Activated CD8-positive, alpha-beta T cell treated with anti-CD3 and anti-CD28 coated beads for 36 hours (primary cell): ENCODE data around the gene SPTBN1. TPM values are rescaled to one million over a fixed set of nuclear protein-coding genes. Genes with fewer than 3 reads are reported as not detected.

ENCODE experiments used
- ATAC-seq: fragments of 200-7000 bp; cut with Tn5 transposase; one replicate; pipeline ENCODE4 v1.10.0; 2021; ENCODE audit warnings: mild to moderate bottlenecking, moderate library complexity
- CTCF ChIA-PET: fragments of 350-600 bp; sonication (Branson Sonifier 250); formaldehyde crosslinking; loops from one replicate; lab custom pipeline; 2021; ENCODE audit warnings: antibody characterized with exemption; lab: Charles Lee
- POLR2A ChIA-PET: fragments of 350-600 bp; sonication (Branson Sonifier 250); formaldehyde crosslinking; loops from one replicate; lab custom pipeline; 2021; ENCODE audit warnings: antibody characterized with exemption; lab: Charles Lee
- DNase-seq: peaks from one replicate; pipeline ENCODE4 v3.0.0-alpha.2; 2020
- H3K27ac Mint-ChIP-seq: one replicate; pipeline ENCODE4 v1.8.0; 2021; ENCODE audit warnings: mild to moderate bottlenecking, mixed read lengths
- H3K27me3 Mint-ChIP-seq: one replicate; pipeline ENCODE4 v1.8.0; 2021; ENCODE audit warnings: mixed read lengths
- H3K36me3 Mint-ChIP-seq: one replicate; pipeline ENCODE4 v1.8.0; 2021; ENCODE audit warnings: low read depth, mixed read lengths
- H3K4me1 Mint-ChIP-seq: one replicate; pipeline ENCODE4 v1.8.0; 2021; ENCODE audit warnings: low read depth, mixed read lengths
- H3K4me3 Mint-ChIP-seq: one replicate; pipeline ENCODE4 v1.8.0; 2021; ENCODE audit warnings: mild to moderate bottlenecking, moderate library complexity, mixed read lengths
- H3K9me3 Mint-ChIP-seq: one replicate; pipeline ENCODE4 v1.8.0; 2021; ENCODE audit warnings: mixed read lengths
- CTCF ChIP-seq: fragments of 200-600 bp; IDR thresholded peaks from one replicate; pipeline ENCODE4 v1.8.0; 2022; ENCODE audit warnings: antibody characterized with exemption, mild to moderate bottlenecking
- intact Hi-C: fragments of 100-400 bp; cut with micrococcal nuclease; formaldehyde crosslinking; loops from one replicate; pipeline ENCODE4 v1.10.0; 2022
- total RNA-seq, 2 experiments: library from RNA; stranded (reverse); gene quantifications; one replicate each; pipeline ENCODE4 v1.2.3, GENCODE V29; 2021

SPTBN1 gene
- total RNA-seq, 2 experiments from 2014 or later = 91.8 to 91.9 TPM

DNA sequence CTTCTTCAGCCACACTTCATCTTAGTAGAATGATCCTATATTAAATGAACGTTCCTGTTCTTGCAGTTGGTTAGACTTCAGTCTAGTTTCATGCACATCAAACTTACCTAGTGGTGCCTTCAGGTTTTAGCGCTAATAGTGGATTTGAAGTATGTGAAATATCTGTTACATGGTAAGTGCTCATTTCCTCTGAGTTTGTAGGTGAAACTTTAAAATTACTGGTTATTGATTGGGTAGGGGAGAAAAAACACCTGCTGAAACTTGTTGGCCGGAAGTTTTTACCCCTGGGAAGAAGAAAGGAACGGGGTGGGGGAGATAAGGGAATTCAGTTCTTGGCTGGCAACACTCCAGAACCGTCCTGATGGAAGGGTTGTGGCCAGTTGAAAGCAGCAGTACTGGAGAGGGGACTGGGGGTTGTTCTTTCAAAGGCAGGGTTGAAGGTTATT is 112.8 kb downstream of the SPTBN1 start:
- Mint-ChIP-seq H3K9me3 (no peaks in the 10 kb centered on the region), H3K27ac (peak overlapping the region; percentile 96), H3K36me3 (peaks cover 15% of the 10 kb centered on the region), H3K4me3 (peak overlapping the region; percentile 71), H3K4me1 (peaks cover 83% of the 10 kb centered on the region), H3K27me3 (no peaks in the 10 kb centered on the region)
- CTCF ChIA-PET = interaction anchor here (0.8 to 1.6 kb wide), 3 partner anchors 9 to 40 kb away, joined by 3 to 5 read pairs (median 4); no protein-coding TSS in a partner anchor
- DNase-seq = no peak
- no peak for ATAC-seq
- POLR2A ChIA-PET = interaction anchor here (1.0 to 9.1 kb wide), 2 partner anchors 9 to 28 kb away, joined by 3 to 100 read pairs; no protein-coding TSS in a partner anchor
- intact Hi-C loops = no loop called here
- TF ChIP-seq CTCF = no peak

- H3K27ac Mint-ChIP-seq = peak overlapping the region; percentile 96
- peaks cover 16% of the 10 kb centered on the region for H3K36me3 Mint-ChIP-seq
- ATAC-seq = peak; percentile 15
- no peaks in the 10 kb centered on the region for H3K9me3 Mint-ChIP-seq
- ChIA-PET POLR2A (interaction anchor here (0.8 to 9.1 kb wide), 3 partner anchors 10 to 27 kb away, joined by 3 to 100 read pairs (median 3); no protein-coding TSS in a partner anchor), CTCF (interaction anchor here (0.8 to 2.4 kb wide), 9 partner anchors 8 to 153 kb away, joined by 3 to 15 read pairs (median 3); no protein-coding TSS in a partner anchor)
- DNase-seq = peak; percentile 76
- H3K27me3 Mint-ChIP-seq = no peaks in the 10 kb centered on the region
- H3K4me1 Mint-ChIP-seq = peaks cover 85% of the 10 kb centered on the region
- intact Hi-C loops = loop anchor here (5.0 to 10.0 kb wide), 2 partner anchors 37 to 655 kb away; no protein-coding TSS in a partner anchor
- peak overlapping the region; percentile 71 for H3K4me3 Mint-ChIP-seq
- TF ChIP-seq CTCF = no peak
Measured at GRCh38 chr2:54569745-54570301, 113.7 kb downstream of the SPTBN1 start.

- Mint-ChIP-seq H3K27ac (peak overlapping the region; percentile 96), H3K27me3 (no peaks in the 10 kb centered on the region), H3K4me1 (peaks cover 85% of the 10 kb centered on the region), H3K9me3 (no peaks in the 10 kb centered on the region), H3K36me3 (peaks cover 17% of the 10 kb centered on the region), H3K4me3 (peak overlapping the region; percentile 71)
- no peak for ATAC-seq
- no peak for TF ChIP-seq CTCF
- CTCF ChIA-PET = interaction anchor here (0.8 to 2.4 kb wide), 8 partner anchors 9 to 152 kb away, joined by 3 to 15 read pairs (median 4); no protein-coding TSS in a partner anchor
- POLR2A ChIA-PET = interaction anchor here (0.8 to 9.1 kb wide), 5 partner anchors 11 to 25 kb away, joined by 3 to 100 read pairs (median 6); no protein-coding TSS in a partner anchor
- intact Hi-C loops = loop anchor here (5.0 to 10.0 kb wide), 2 partner anchors 37 to 654 kb away; no protein-coding TSS in a partner anchor
- no peak for DNase-seq
Measured at GRCh38 chr2:54570321-54570855, 114.3 kb downstream of the SPTBN1 start.

GRCh38 chr2:54570925-54571694 is 115.0 kb downstream of the SPTBN1 start:
- H3K27me3 Mint-ChIP-seq = no peaks in the 10 kb centered on the region
- H3K4me1 Mint-ChIP-seq = peaks cover 86% of the 10 kb centered on the region
- intact Hi-C loops = loop anchor here (5.0 to 10.0 kb wide), 2 partner anchors 36 to 654 kb away; no protein-coding TSS in a partner anchor
- POLR2A ChIA-PET = interaction anchor here (0.6 to 9.1 kb wide), 11 partner anchors 9 to 36 kb away, joined by 3 to 100 read pairs (median 5); no protein-coding TSS in a partner anchor
- peaks cover 2% of the 10 kb centered on the region for H3K9me3 Mint-ChIP-seq
- peak; percentile 37 for ATAC-seq
- TF ChIP-seq CTCF = no peak
- peaks cover 17% of the 10 kb centered on the region for H3K36me3 Mint-ChIP-seq
- H3K27ac Mint-ChIP-seq = peak overlapping the region; percentile 96
- CTCF ChIA-PET = interaction anchor here (1.1 to 2.4 kb wide), 7 partner anchors 9 to 152 kb away, joined by 3 to 15 read pairs (median 5); no protein-coding TSS in a partner anchor
- peak overlapping the region; percentile 43 for H3K4me3 Mint-ChIP-seq
- DNase-seq = peak; percentile 89
